Activated T-cell treated with anti-CD3 and anti-CD28 coated beads, Interleukin-2, amount 50 U/mL, for 1 hour (primary cell): ENCODE measurements around the gene ASCC2.
"Not testable (repeated sequence)": the region's sequence is repeated elsewhere in the genome, so short reads cannot be mapped to it uniquely, and the experiment has no call there.

Experiments
- DNase-seq: peaks from one replicate; pipeline ENCODE4 v3.0.0-alpha.2; 2020

ASCC2 gene

GRCh38 chr22:29855611-29856181 is 17.6 kb upstream of the ASCC2 start:
- DNase-seq = no peak

GRCh38 chr22:29854432-29854831 is 16.4 kb upstream of the ASCC2 start:
- DNase-seq = no peak

- DNase-seq = no peak
Measured at GRCh38 chr22:29848111-29848510, 10.0 kb upstream of the ASCC2 start.

- no peak for DNase-seq
Measured at GRCh38 chr22:29846290-29846689, 8.2 kb upstream of the ASCC2 start.

- no peak for DNase-seq
Measured at GRCh38 chr22:29842740-29843139, 4.7 kb upstream of the ASCC2 start.

GRCh38 chr22:29842172-29842571 is 4.1 kb upstream of the ASCC2 start:
- DNase-seq = no peak

- DNase-seq = no peak
Measured at GRCh38 chr22:29840498-29840897, 2.4 kb upstream of the ASCC2 start.

- no peak for DNase-seq
Measured at GRCh38 chr22:29839039-29839438, 965 bp upstream of the ASCC2 start.

GRCh38 chr22:29838599-29838956 is 504 bp upstream of the ASCC2 start:
- DNase-seq = no peak

GRCh38 chr22:29836791-29837370 is 1.2 kb downstream of the ASCC2 start:
- not testable (repeated sequence) for DNase-seq

- no peak for DNase-seq
Measured at GRCh38 chr22:29834046-29834445, 4.0 kb downstream of the ASCC2 start.

- no peak for DNase-seq
Measured at GRCh38 chr22:29833392-29833965, 4.6 kb downstream of the ASCC2 start.

GRCh38 chr22:29831958-29832357 is 6.1 kb downstream of the ASCC2 start:
- DNase-seq = no peak

- DNase-seq = no peak
Measured at GRCh38 chr22:29831186-29831921, 6.7 kb downstream of the ASCC2 start.

GRCh38 chr22:29830585-29830984 is 7.5 kb downstream of the ASCC2 start:
- DNase-seq = no peak

- not testable (repeated sequence) for DNase-seq
Measured at GRCh38 chr22:29827726-29828125, 10.3 kb downstream of the ASCC2 start.

GRCh38 chr22:29827091-29827490 is 11.0 kb downstream of the ASCC2 start:
- no peak for DNase-seq

- DNase-seq = no peak
Measured at GRCh38 chr22:29825578-29825977, 12.5 kb downstream of the ASCC2 start.

GRCh38 chr22:29824677-29825076 is 13.4 kb downstream of the ASCC2 start:
- DNase-seq = no peak

- DNase-seq = no peak
Measured at GRCh38 chr22:29821291-29822016, 16.6 kb downstream of the ASCC2 start.

- no peak for DNase-seq
Measured at GRCh38 chr22:29820961-29821290, 17.1 kb downstream of the ASCC2 start.

- no peak for DNase-seq
Measured at GRCh38 chr22:29819501-29819900, 18.6 kb downstream of the ASCC2 start.

GRCh38 chr22:29817724-29818123 is 20.4 kb downstream of the ASCC2 start:
- DNase-seq = no peak

- no peak for DNase-seq
Measured at GRCh38 chr22:29816980-29817379, 21.1 kb downstream of the ASCC2 start.
